MCF 10A (cell line): ENCODE results near the gene PTGES2. TPM values are rescaled to one million over a fixed set of nuclear protein-coding genes. Genes with fewer than 3 reads are reported as not detected.

ENCODE experiments used
- BruUV-seq: library from RNA; stranded (reverse); fragments of 400-500 nt; replicated peaks from 2 replicates; lab custom pipeline; 2021; lab: Mats Ljungman, UMichigan
- CTCF ChIA-PET: fragments of 300-600 bp; sonication (Branson Sonifier 250); formaldehyde crosslinking; extraction: SDS; loops from one replicate; lab custom pipeline; 2021; ENCODE audit warnings: antibody characterized with exemption, inconsistent platforms; lab: Yijun Ruan, JAX
- POLR2A ChIA-PET: fragments of 300-600, 350-650 bp; sonication (Branson Sonifier 250); formaldehyde crosslinking; extraction: SDS; loops from one replicate; lab custom pipeline; 2020; ENCODE audit warnings: antibody characterized with exemption, inconsistent platforms; lab: Yijun Ruan, JAX
- DNase-seq: peaks from one replicate; pipeline ENCODE4 v3.0.0-alpha.2; 2018; ENCODE audit not compliant: unreplicated experiment
- H3K27ac Mint-ChIP-seq: one replicate; pipeline ENCODE4 v1.8.0; 2022; ENCODE audit warnings: mild to moderate bottlenecking, low read depth, mixed read lengths; ENCODE audit not compliant: unreplicated experiment
- H3K27me3 Mint-ChIP-seq: one replicate; pipeline ENCODE4 v1.8.0; 2022; ENCODE audit warnings: mixed read lengths; ENCODE audit not compliant: insufficient read depth, unreplicated experiment
- H3K36me3 Mint-ChIP-seq: one replicate; pipeline ENCODE4 v1.8.0; 2022; ENCODE audit warnings: mild to moderate bottlenecking, moderate library complexity, mixed read lengths; ENCODE audit not compliant: insufficient read depth, unreplicated experiment
- H3K4me1 Mint-ChIP-seq: one replicate; pipeline ENCODE4 v1.8.0; 2022; ENCODE audit warnings: mixed read lengths; ENCODE audit not compliant: insufficient read depth, unreplicated experiment
- H3K4me3 Mint-ChIP-seq: one replicate; pipeline ENCODE4 v1.8.0; 2022; ENCODE audit warnings: mild to moderate bottlenecking, moderate library complexity, mixed read lengths; ENCODE audit not compliant: unreplicated experiment
- H3K9me3 Mint-ChIP-seq: one replicate; pipeline ENCODE4 v1.8.0; 2022; ENCODE audit warnings: mixed read lengths; ENCODE audit not compliant: unreplicated experiment
- intact Hi-C: fragments of 100-400 bp; cut with micrococcal nuclease; formaldehyde crosslinking; loops from 2 replicates; pipeline ENCODE4 v1.14.1; 2022
- total RNA-seq: library from RNA; stranded (reverse); gene quantifications from 2 replicates; pipeline ENCODE4 v1.2.3, GENCODE V29; 2022
- TF ChIP-seq, protein P1 (sequence below): fragments of 200-600 bp; IDR thresholded peaks from one replicate; pipeline ENCODE4 v1.8.0; 2022; ENCODE audit warnings: antibody characterized with exemption, mild to moderate bottlenecking; ENCODE audit not compliant: unreplicated experiment

The PTGES2 gene
- total RNA-seq, 1 experiment from 2014 or later = 130 TPM

DNA sequence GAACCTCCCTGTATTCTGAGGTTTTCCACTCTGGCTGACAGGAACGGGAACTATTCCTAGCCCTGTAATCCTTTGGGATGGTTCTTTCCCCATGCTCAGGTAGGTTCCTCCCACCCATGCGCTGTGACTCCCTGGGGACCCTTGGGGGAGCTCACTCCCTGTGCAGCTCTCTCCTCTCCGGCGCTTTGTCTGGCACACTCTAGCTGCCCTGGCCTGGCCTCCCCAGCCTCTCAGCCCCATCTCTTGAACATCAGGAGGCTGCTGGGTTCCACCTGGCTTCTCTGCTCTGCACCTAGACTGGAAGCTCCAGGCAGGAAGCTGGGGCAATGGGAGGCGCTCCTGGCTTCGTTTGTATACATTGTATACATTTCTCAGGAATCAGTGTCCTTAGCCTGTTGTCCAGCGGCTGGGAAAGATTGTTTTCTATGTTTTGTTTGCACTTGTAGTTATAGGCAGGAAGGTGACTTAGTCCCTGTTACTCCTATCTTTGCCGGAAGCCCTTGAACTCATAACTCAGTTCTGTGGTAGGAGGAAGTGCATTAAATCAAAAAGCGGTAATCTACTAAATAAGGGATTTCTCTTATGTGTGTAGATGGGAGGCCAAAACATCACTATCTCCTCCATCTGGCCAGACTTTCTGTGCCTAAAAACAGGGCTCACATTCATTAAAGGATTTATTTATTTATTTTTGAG is 39.1 kb downstream of the PTGES2 start:
- intact Hi-C loops = no loop called here
- no peak overlapping the region for H3K27ac Mint-ChIP-seq
- no peak for DNase-seq
- POLR2A ChIA-PET = interaction anchor here (0.5 to 1.4 kb wide), 3 partner anchors 16 to 29 kb away, joined by 3 to 9 read pairs (median 4); partner anchors contain the start of gene NAIF1
- no peaks in the 10 kb centered on the region for H3K9me3 Mint-ChIP-seq
- H3K4me1 Mint-ChIP-seq = peaks cover 3% of the 10 kb centered on the region
- TF ChIP-seq, protein P1, sequence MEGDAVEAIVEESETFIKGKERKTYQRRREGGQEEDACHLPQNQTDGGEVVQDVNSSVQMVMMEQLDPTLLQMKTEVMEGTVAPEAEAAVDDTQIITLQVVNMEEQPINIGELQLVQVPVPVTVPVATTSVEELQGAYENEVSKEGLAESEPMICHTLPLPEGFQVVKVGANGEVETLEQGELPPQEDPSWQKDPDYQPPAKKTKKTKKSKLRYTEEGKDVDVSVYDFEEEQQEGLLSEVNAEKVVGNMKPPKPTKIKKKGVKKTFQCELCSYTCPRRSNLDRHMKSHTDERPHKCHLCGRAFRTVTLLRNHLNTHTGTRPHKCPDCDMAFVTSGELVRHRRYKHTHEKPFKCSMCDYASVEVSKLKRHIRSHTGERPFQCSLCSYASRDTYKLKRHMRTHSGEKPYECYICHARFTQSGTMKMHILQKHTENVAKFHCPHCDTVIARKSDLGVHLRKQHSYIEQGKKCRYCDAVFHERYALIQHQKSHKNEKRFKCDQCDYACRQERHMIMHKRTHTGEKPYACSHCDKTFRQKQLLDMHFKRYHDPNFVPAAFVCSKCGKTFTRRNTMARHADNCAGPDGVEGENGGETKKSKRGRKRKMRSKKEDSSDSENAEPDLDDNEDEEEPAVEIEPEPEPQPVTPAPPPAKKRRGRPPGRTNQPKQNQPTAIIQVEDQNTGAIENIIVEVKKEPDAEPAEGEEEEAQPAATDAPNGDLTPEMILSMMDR = no peak
- H3K36me3 Mint-ChIP-seq = no peaks in the 10 kb centered on the region
- H3K27me3 Mint-ChIP-seq = no peaks in the 10 kb centered on the region
- CTCF ChIA-PET = interaction anchor here (0.6 to 1.1 kb wide), 4 partner anchors 16 to 279 kb away, joined by 3 read pairs; no protein-coding TSS in a partner anchor
- BruUV-seq = no TSS peak
- H3K4me3 Mint-ChIP-seq = no peak overlapping the region

DNA sequence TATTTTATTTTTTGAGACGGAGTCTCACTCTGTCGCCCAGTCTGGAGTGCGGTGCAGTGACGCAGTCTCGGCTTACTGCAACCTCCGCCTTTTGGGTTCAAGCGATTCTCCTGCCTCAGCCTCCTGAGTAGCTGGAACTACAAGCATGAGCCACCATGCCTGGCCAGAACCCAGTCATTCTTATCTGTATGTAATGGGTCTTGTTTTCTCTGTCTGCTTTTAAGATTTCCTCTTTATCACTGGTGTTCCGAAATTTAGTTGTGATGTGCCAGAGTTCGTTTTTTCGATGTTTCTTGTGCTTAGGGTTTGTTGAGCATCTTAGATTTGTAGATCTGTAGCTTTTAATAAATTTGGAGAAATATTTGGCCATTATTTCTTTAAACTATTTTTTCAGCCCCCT is 40.3 kb downstream of the PTGES2 start:
- Mint-ChIP-seq H3K36me3 (no peaks in the 10 kb centered on the region), H3K27ac (peak overlapping the region; percentile 51), H3K4me3 (no peak overlapping the region), H3K27me3 (no peaks in the 10 kb centered on the region), H3K9me3 (no peaks in the 10 kb centered on the region), H3K4me1 (peaks cover 1% of the 10 kb centered on the region)
- TF ChIP-seq, protein P1 = no peak
- no peak for DNase-seq
- ChIA-PET CTCF (interaction anchor here (0.6 to 1.1 kb wide), 5 partner anchors 15 to 352 kb away, joined by 3 to 5 read pairs (median 3); partner anchors contain the start of gene TOR2A), POLR2A (interaction anchor here (1.4 kb wide), 1 partner anchor 20 kb away, joined by 9 read pairs; the partner anchor contains the start of gene NAIF1)
- intact Hi-C loops = no loop called here
- BruUV-seq = no TSS peak

DNA sequence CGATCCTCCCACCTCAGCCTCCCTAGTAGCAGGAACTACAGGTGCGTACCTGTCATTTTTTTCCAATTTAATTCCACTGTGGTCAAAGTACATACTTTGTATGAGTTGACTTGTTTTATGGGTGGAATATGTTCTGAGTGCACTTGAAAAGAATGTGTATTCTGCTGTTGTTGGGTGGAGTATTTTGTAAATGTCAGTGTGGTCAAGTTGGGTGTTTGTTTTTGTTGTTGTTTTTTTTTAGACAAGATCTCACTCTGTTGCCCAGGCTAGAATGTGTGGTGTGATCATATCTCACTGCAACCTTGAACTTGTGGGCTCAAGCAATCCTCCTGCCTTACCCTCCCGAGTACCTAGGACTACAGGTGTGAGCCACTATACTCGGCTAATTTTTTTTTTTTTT is 41.6 kb downstream of the PTGES2 start:
- H3K27me3 Mint-ChIP-seq = no peaks in the 10 kb centered on the region
- DNase-seq = no peak
- no peak overlapping the region for H3K27ac Mint-ChIP-seq
- peaks cover 11% of the 10 kb centered on the region for H3K4me1 Mint-ChIP-seq
- H3K9me3 Mint-ChIP-seq = no peaks in the 10 kb centered on the region
- no peak overlapping the region for H3K4me3 Mint-ChIP-seq
- TF ChIP-seq, protein P1 = no peak
- H3K36me3 Mint-ChIP-seq = no peaks in the 10 kb centered on the region
- no TSS peak for BruUV-seq
- ChIA-PET POLR2A (interaction anchor here (2.1 kb wide), 1 partner anchor 9 kb away, joined by 11 read pairs; no protein-coding TSS in a partner anchor), CTCF (interaction anchor here (0.6 to 1.0 kb wide), 4 partner anchors 51 to 111 kb away, joined by 3 to 5 read pairs (median 3); no protein-coding TSS in a partner anchor)
- intact Hi-C loops = no loop called here

DNA sequence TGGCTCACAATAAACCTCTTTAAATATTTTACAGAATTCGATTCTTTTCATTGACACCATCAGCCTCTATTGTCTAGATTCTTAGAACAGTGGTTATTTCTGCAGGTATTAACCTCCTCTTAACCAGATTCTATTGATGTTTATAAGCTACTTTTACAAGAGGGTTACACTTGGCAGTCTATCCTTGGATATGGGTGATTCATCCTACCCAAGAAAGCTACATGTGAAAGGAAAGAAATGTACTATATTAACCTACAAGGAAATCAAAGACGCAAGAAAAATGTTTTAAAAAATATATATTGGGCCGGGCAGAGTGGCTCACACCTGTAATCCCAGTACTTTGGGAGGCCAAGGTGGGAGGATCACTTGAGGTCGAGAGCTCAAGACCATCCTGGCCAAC is 42.8 kb downstream of the PTGES2 start:
- POLR2A ChIA-PET = interaction anchor here (0.7 to 2.1 kb wide), 2 partner anchors 10 to 15 kb away, joined by 3 to 11 read pairs; no protein-coding TSS in a partner anchor
- H3K27me3 Mint-ChIP-seq = no peaks in the 10 kb centered on the region
- no peak overlapping the region for H3K4me3 Mint-ChIP-seq
- CTCF ChIA-PET = interaction anchor here (0.6 to 1.5 kb wide), 8 partner anchors 8 to 136 kb away, joined by 3 to 7 read pairs (median 4); no protein-coding TSS in a partner anchor
- no peaks in the 10 kb centered on the region for H3K36me3 Mint-ChIP-seq
- H3K9me3 Mint-ChIP-seq = no peaks in the 10 kb centered on the region
- H3K27ac Mint-ChIP-seq = no peak overlapping the region
- intact Hi-C loops = loop anchor here (1.0 kb wide), 1 partner anchor 141 kb away; no protein-coding TSS in a partner anchor
- no TSS peak for BruUV-seq
- peaks cover 12% of the 10 kb centered on the region for H3K4me1 Mint-ChIP-seq
- TF ChIP-seq, protein P1 = no peak
- DNase-seq = no peak
